Keratinocyte (primary cell): ENCODE measurements around the gene MICU2.

ENCODE experiments used
- CTCF ChIP-seq, 3 experiments: IDR thresholded peaks in 1 of 3; conservative IDR thresholded peaks in 1 of 3; optimal IDR thresholded peaks in 1 of 3; 2 replicates in 2 of 3; 3 replicates in 1 of 3; pipeline versions ENCODE3 to v1.5.1; 2011; ENCODE audit warnings: low read length in 3 of 3, mild to moderate bottlenecking in 3 of 3, moderate library complexity in 2 of 3, control low read depth in 1 of 3, inconsistent platforms in 1 of 3; ENCODE audit not compliant: insufficient read depth in 2 of 3; ENCODE audit errors: extremely low read depth in 1 of 3
- EZH2 ChIP-seq: IDR thresholded peaks from one replicate; pipeline ENCODE4 v1.6.1; 2012; ENCODE audit warnings: inconsistent platforms, mild to moderate bottlenecking, low read length, moderate library complexity

GRCh38 chr13:21567714-21568113, 36.3 kb downstream of the MICU2 start:
- TF ChIP-seq CTCF (optimal IDR thresholded peaks at IDR 0.05 in 1 of 3, IDR thresholded peaks at IDR 0.05 in 1 of 3, conservative IDR thresholded peaks at IDR 0.05 in 1 of 3; ENCODE audit: extremely low read depth in 1 of 3, insufficient read depth in 2 of 3, low read length in 3 of 3) (no peak), EZH2 (no peak)
